22Rv1 (cell line): Measurements from ENCODE around the gene PIK3R5.

Experiments
- H3K27ac ChIP-seq: fragments of 450-650 bp; 2 replicates; pipeline ENCODE4 v1.5.1; 2017
- ZFX ChIP-seq: fragments of 450-650 bp; IDR thresholded peaks from 2 replicates; pipeline ENCODE4 v1.6.1; 2017; ENCODE audit warnings: antibody characterized with exemption, borderline replicate concordance
- TF ChIP-seq, protein P1 (sequence below): fragments of 450-650 bp; IDR thresholded peaks from 2 replicates; pipeline ENCODE4 v1.5.1; 2017; ENCODE audit warnings: mild to moderate bottlenecking

Gene PIK3R5

DNA sequence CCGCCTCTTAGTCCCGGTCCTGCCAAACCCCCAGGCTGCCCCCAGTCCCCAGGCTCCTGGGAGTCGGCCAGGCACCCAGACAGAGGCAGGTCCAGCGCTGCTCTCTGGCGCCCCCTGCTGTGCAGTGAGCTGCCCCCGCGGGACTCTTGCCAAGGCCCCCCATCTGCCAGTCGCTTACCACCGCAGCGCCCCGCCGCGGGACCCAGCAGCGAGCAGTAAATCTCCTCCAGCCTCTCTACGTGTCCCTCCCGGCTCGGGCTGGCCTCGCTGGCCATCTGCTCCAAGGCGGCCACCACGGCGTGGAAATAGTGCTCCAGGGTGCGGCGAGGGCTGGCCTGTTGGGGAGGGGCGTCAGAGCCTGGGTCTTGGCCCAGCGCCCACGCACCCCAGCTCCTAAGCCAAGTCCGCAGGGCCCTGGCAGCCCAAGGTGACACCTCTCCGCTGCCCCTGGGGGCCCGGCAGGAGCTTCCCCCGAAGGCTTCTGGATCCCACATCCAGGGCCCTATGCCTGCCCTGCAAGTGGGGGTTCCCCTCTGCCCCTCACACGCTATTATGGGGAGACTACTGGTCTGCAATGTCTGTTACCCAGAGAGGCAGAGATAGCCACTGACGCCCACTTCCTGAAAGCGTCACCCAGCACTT lies 132.7 kb downstream of the PIK3R5 start:
- TF ChIP-seq, protein P1, sequence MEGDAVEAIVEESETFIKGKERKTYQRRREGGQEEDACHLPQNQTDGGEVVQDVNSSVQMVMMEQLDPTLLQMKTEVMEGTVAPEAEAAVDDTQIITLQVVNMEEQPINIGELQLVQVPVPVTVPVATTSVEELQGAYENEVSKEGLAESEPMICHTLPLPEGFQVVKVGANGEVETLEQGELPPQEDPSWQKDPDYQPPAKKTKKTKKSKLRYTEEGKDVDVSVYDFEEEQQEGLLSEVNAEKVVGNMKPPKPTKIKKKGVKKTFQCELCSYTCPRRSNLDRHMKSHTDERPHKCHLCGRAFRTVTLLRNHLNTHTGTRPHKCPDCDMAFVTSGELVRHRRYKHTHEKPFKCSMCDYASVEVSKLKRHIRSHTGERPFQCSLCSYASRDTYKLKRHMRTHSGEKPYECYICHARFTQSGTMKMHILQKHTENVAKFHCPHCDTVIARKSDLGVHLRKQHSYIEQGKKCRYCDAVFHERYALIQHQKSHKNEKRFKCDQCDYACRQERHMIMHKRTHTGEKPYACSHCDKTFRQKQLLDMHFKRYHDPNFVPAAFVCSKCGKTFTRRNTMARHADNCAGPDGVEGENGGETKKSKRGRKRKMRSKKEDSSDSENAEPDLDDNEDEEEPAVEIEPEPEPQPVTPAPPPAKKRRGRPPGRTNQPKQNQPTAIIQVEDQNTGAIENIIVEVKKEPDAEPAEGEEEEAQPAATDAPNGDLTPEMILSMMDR: peak; percentile 88
- no peak for TF ChIP-seq ZFX
- no peak overlapping the region for H3K27ac ChIP-seq

- H3K27ac ChIP-seq: no peak overlapping the region
- no peak for TF ChIP-seq ZFX
- TF ChIP-seq, protein P1: no peak
Observed at GRCh38 chr17:8831234-8831849, 134.2 kb downstream of the PIK3R5 start.

- H3K27ac ChIP-seq: no peak overlapping the region
- TF ChIP-seq ZFX: no peak
- TF ChIP-seq, protein P1: no peak
Observed at GRCh38 chr17:8830141-8830540, 135.4 kb downstream of the PIK3R5 start.

DNA sequence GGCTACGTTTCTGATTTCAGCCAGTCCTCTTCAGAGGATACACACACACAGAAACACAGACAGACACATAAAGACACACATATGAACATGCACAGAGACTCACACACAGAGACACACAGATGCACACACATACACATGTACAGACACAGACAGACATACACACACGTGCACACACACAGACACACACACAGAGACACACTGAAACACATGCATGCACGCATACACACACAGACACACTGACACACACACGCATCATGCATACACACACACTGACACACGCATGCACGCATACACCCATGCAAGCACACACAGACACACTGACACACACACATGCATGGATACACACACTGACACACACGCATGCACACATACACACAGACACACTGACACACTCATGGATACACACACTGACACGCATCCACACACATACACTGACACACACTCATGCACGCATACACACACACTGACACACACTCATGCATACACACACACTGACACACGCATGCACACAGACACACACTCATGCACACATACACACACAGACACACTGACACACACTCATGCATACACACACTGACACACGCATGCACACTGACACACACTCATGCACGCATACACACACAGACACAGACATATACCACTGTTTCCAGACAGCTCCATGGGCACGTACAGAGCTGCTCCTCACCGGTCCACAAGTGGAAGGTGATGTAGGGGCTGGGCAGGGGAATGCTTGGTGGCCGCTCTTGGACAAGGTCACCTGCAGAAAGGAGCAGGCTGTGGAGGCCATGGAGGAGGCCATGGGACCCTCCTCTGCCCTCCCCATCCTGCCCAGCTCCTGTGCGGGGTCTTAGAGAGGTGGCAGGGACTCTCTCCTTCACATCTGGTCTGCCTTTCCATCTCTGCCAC lies 136.2 kb downstream of the PIK3R5 start:
- TF ChIP-seq, protein P1: no peak
- no peak for TF ChIP-seq ZFX
- H3K27ac ChIP-seq: no peak overlapping the region
